GM19035 (cell line): ENCODE results near the gene BMP6.

Source experiments
- ATAC-seq: cut with Tn5 transposase; IDR thresholded peaks from one replicate; pipeline ENCODE4 v1.9.1; 2021; ENCODE audit not compliant: unreplicated experiment

BMP6 gene

GRCh38 chr6:7919871-7920270 lies 194.0 kb downstream of the BMP6 start:
- ATAC-seq: no peak

DNA sequence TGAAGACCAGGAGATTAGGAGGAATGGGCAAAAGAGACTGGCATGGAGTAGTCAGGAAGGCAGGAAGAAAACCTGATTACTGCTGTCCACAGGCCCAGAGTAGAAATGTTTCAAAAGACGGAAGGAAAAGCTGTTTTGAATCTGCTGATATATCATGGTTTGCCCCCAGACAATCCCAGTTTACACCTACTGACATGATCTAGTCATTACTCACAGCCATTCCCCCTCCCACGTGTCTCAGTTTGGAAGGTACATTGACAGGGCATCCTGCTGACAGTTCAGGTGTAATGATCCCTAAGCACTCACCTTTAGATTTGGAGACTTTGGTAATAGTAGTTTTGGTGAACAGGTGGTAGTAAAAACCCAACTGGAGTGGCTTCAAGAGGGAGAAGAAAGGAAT lies 194.5 kb downstream of the BMP6 start:
- no peak for ATAC-seq

DNA sequence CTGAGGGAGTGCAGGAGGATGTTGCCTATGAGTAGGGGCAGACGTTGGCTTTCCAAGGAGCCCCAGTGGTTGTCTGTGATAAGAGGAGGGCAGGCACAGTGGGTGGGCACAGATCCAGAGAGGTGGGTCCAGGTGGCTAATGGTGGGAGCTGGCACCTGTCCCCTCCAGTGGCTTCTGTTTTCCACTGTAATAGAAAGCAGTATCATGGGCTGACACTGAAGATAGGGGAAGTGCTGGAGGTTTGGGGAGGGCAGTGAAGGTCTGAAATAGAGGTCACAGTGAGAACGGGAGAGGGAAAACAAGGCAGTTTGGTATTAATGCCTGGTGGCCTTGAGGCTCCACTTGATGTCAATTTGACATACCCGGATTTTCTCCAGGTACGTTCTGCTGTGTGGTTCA lies 195.1 kb downstream of the BMP6 start:
- no peak for ATAC-seq

DNA sequence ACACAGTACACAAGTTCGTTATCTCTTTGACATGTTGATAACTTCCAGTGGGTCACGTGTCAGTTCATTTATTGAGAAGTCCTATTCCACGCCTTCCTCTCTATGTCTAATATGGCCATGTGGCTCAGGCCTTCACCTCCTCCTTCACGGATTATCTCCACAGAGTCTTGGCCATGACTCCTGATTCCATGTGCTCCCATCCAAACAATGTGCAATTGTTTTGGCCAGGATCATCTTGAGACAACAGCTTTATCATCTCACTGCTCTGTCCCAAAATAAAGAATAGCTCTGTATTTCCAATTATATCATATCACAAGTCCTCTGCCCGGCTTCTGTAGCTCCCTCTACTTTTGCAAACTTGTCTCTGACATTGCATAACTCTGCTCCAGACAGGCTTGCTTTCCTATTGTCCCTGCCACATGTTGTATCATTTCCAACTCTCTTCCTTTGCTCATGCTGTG lies 195.8 kb downstream of the BMP6 start:
- no peak for ATAC-seq

GRCh38 chr6:7922596-7922995 lies 196.7 kb downstream of the BMP6 start:
- ATAC-seq: no peak

DNA sequence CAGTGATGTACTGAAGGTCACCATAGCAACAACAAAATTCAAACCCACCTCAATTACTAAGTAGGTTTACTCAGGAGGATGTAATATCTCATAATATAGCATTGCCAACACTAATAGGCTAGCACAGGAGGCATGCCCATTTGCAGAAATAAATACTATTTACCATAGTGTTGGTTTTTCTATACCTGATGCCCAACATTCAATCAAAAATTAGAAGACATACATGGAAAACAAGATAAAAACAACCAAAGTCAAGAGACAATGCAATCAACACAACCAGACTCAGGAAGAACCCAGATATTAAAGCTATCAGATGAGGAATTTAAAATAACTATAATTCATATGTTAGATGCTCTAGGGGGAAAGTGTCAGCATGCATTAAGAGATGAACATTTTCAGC lies 199.0 kb downstream of the BMP6 start:
- ATAC-seq: no peak
